Amniotic epithelial cell (primary cell): Measurements from ENCODE around the gene SEC24C.
"Not testable (repeated sequence)": the region's sequence is repeated elsewhere in the genome, so short reads cannot be mapped to it uniquely, and the experiment has no call there.

Experiments used
- DNase-seq: peaks from one replicate; pipeline ENCODE4 v3.0.0-alpha.2; 2010; ENCODE audit warnings: low read depth

Gene SEC24C

DNA sequence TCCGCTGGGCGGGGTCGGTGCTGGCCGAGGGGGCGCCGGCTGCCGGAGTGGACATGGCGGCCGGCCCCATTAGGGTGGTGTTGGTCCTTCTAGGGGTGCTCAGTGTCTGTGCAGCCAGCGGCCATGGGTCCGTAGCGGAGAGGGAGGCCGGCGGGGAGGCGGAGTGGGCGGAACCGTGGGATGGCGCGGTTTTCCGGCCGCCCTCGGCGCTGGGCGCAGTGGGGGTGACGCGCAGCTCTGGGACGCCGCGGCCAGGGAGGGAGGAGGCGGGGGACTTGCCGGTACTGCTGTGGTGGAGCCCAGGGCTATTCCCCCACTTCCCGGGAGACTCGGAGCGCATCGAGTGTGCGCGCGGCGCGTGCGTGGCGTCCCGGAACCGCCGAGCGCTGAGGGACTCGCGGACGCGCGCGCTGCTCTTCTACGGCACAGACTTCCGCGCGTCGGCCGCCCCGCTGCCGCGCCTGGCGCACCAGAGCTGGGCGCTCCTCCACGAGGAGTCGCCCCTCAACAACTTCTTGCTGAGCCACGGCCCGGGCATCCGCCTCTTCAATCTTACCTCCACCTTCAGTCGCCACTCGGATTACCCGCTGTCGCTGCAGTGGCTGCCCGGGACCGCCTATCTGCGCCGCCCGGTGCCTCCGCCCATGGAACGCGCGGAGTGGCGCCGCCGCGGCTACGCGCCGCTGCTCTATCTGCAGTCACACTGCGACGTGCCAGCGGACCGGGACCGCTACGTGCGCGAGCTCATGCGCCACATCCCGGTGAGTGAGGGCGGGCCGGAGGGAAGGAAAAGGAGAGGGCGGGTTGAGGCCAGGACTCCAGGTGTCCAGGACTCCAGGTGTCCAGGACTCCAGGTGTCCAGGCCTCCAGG is 28.3 kb downstream of the SEC24C start:
- DNase-seq: peak; percentile 81

DNA sequence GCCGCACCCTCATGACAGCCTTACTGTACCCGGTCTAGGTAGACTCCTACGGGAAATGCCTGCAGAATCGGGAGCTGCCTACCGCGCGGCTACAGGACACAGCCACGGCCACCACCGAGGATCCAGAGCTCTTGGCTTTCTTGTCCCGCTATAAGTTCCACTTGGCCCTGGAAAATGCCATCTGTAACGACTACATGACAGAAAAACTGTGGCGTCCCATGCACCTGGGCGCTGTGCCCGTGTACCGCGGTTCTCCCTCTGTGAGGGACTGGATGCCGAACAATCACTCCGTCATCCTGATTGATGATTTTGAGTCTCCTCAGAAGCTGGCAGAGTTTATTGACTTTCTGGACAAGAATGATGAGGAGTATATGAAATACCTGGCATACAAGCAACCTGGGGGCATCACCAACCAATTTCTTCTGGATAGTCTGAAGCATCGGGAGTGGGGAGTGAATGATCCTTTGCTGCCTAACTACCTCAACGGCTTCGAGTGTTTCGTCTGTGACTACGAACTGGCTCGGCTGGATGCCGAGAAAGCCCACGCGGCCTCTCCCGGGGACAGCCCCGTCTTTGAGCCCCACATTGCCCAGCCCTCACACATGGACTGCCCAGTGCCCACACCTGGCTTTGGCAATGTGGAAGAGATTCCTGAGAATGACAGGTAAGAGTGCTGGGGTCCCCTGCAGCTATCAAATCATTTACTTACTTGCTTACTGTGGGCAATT is 29.1 kb downstream of the SEC24C start:
- DNase-seq: no peak

DNA sequence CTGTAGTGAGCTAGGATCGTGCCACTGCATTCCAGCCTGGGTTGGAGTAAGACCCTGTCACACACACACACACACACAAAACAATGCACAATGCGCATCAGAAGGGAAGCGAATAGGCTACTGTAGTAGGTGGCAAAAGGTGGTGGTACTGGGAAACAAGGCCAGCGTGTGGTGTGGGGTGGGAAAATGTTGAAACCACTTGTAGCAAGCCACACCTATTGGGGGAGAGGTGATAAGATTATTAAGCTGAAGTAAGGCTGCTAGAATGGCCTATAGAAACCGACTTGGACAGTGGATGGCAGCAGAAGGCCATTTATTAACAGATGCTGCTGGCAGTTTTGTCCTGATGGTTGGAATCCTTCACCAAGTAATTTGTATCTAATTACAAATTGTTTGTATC is 30.5 kb downstream of the SEC24C start:
- DNase-seq: peak; percentile 42

DNA sequence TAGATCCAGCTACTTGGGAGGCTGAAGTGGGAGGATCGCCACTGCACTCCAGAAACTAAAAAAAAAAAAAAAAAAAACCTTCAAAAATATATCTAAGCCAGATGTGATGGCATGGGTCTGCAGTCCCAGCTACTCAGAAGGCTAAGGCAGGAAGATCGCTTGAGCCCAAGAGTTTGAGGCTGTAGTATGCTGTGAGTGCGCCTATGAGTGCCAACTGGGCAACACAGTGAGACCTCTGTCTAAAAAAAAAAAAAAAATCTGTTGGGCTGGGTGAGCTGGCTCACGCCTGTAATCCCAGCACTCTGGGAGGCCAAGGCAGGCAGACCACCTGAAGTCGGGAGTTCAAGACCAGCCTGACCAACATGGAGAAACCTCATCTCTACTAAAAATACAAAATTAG is 34.8 kb downstream of the SEC24C start:
- no peak for DNase-seq

DNA sequence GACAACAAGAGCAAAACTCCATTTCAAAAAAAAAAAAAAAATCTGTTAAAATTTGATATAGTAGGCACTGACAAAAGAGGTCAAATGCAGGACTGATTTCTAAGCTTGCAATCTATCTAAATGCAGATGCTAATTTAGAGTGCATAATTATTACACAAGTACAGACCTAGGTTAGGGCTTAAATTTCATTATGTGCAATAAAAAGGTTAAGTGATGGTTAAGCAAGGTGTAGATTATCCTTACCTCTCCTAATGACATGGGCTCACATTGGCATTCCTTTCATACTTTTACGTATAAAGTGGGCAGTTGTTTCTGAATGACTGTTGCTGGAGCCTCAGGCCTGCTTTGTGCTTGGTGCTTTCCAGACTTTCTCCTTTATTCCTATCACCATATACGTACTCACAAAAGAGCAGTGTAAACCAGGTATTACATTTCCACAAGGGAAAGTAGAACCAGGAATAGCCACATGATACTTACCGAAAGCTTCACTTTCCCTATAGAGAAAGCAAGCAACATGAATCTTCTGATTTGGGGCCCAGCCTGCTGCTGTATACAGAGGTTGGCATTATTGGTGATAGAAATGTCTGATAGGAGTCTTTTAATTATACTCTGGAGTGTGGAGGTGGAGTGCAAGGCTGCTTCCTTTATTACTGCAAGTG is 35.5 kb downstream of the SEC24C start:
- no peak for DNase-seq

DNA sequence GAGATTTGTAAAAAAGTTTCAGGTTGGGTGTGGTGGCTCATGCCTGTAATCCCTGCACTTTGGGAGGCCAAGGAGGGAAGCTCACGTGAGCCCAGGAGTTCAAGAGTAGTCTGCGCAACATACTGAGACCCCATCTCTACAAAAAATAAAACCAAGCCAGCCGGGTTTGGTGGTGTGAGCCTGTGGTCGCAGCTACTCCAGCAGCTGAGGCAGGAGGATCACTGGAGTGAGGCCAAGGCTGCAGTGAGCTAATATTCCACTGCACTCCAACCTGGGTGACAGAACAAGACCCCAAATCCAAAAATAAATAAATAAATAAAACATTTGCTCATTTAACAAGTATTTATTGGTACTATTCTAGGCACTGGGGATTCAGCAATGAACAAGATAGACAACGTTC is 36.1 kb downstream of the SEC24C start:
- DNase-seq: no peak

DNA sequence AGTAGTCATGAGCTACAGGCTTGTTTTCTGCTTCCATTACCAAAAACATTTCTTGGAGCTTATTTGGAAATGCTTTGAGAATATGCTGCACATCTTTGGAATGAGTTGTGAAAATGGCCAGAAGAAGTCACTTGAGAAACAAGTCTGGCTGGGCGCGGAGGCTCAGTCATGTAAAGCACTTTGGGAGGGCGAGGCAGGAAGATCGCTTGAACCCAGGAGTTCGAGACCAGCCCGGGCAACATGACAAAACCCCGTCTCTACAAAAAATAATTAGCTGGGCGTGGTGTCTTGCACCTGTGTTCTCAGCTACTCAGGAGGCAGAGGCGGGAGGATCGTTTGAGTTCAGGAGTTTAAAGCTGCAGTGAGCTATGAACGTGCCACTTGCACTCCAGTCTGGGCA is 36.8 kb downstream of the SEC24C start:
- DNase-seq: no peak

DNA sequence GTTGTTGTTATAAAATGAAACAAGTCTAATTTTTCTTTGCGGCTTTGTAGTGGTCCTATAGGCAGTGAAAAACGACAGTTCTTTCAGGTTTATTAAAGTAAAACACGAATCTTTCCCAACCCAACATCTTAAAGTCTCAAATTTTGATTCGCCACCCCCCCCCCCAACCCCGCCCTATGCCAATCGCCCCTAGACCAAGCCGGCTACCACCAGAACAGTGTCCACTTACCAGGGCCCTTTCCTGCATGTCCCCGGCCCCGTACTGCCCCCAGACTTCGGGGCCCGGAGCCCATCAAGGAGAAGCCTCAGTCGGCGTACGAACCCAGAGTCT is 37.3 kb downstream of the SEC24C start:
- DNase-seq: no peak

DNA sequence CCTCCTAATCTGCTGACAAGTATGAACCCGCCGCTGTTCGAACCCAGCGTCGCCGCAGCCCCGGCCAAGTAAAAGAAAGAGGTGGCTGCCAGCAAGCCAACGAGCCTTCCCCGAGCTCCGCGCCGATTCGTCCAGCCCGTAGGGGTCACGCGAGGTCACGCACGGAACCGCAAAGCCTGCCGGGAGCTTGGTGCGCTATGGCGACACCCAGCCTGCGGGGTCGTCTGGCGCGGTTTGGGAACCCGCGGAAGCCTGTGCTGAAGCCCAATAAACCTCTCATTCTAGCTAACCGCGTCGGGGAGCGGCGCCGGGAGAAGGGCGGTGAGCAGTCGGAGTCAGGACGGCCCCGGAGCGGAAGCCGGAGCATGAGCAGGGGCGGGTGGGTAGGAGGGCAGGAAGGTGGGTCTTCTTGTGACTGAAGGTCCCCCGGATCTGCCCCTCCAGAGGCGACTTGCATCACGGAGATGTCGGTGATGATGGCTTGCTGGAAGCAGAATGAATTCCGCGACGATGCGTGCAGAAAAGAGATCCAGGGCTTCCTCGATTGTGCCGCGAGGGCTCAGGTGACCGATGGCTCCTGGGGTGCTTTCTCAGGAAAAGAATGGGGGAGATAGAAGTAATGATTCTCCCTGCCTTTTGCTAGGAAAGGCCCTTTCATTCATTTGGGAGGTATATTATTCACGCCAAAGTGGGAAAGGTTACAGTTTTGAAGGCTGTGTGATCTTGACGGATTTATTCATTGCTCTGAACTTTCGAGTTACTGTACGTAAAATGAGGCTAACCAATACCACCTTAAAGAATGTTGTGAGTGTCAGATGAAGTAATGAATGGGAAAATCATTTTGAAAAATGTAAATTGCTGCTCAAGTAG is 37.9 kb downstream of the SEC24C start, which contains the start of gene CHCHD1:
Gene CHCHD1, plus strand, starts transcription at position 170 of the 870 bp plus-strand sequence. Its CDS starts 28 bp downstream, at position 198.
- DNase-seq: peak; percentile 79

DNA sequence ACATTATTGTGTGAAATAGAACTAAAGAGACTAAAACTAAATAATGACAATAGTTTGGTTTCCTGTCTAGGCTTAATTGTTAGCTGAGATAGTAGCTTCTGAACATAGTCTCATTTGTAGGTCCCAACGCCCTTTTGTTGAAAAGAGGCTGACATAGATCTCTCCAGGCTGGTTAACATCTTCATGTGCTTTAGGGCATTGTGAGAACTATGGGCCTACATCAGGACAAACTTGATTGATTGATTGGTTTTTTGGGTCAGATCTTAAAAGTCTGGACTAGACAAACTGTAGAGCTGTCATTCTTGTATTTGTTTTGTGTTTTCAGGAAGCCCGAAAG is 38.5 kb downstream of the SEC24C start:
- DNase-seq: no peak

DNA sequence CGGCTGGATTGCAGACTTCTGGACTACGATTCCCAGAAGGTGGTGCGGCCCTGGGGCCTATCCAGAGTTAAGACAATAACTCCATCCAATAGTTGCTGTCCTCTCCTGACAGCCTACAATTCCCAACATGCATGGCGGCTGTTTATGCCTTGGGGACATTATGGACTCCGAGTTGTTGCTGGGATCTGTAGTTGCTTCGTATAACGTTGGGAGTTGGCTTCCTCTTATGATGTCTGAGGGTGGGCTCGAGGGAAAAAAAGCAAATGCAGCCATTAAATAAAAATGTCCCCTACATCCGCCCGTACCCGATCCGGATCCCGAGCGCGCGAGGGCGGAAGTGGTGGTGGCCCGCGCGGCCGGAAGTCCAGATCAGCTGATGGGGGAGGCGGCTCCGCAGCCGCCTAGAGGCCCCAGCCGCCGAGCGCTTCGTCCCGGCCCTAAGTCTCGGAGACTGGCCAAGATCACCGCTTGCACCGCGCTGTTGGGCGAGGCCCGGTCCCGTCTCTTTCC is 41.1 kb downstream of the SEC24C start, which contains the start of gene ZSWIM8:
Gene ZSWIM8, plus strand, starts transcription at position 396 of the 510 bp plus-strand sequence. CDS start 273 bp downstream, outside the sequence.
- DNase-seq: peak; percentile 96

DNA sequence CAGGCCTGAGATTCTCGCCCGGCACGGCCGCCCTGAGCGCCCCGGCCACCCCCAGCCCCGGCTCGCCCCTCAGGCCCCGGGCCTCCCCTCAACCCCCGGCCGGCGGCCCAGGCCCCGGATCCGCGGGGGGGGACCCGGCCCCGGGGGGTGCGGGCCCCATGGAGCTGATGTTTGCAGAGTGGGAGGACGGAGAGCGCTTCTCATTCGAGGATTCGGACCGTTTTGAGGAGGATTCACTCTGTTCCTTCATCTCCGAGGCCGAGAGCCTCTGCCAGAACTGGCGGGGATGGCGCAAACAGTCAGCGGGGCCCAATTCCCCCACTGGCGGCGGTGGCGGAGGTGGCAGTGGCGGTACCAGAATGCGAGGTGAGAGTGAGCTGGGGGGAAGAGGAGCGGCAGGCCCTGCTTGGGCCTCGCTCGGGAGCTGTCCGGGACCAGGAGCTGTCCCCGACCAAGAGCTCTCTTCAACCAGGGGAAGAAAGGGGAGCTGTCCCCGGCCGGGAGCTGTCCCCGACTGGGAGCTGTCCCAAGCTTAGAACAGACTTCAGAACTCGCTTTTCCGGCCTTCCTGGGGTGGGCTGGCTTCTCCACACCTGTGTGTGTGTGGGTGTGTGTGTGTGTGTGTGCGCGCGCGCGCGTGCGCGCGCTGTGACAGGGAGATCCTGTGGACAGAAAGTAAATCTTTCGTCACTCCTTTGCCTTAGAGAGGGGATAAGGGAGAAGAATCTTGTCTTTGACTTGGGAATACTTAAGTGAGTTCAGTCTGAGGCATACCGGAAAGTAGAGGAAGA is 41.7 kb downstream of the SEC24C start:
- peak; percentile 57 for DNase-seq

DNA sequence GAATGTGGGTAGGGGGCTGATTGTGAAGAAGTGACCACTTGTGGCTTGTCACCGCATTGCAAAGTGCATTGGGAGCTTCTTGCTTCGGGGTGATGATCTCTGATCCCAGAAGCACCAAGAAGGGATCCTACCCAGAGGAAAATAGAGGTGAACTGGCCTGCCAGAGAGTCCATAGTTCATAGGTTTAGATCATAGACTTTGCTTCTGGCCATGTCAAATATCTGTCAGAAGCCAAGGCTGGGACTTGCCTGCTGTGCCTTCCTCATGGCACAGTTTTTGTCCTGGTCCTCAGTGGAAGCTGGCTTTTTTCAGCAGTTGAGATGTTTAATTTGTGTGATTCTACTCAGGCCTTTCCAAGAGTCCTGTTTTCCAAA is 42.3 kb downstream of the SEC24C start:
- DNase-seq: no peak

DNA sequence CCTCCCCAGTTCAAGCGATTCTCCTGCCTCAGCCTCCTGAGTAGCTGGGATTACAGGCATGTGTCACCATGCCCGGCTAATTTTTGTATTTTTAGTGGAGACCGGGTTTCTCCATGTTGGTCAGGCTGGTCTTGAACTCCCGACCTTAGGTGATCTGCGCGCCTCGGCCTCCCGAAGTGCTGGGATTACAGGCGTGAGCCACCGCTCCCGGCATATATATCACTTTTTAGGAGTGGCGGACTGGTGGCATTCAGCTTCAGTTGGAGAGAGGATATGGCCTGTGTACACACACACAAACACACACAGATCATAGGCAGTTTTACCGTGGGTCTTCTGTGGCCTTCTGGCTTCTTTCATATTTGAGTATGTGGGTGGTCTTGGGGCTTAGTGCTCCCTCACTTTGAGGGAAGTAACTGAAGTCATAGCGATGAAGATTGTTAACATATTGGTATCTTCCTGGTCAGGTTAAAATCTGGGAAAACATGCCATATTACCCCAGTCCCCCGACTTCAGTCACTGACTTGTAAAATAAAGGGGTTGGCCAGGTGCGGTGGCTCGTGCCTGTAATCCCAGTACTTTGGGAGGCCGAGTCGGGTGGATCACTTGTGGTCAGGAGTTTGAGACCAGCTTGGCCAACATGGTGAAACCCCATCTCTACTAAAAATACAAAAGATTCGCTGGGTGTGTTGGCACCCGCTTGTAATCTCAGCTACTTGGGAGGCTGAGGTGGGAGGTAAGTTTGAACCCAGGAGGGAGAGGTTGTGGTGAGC is 43.0 kb downstream of the SEC24C start:
- DNase-seq: not testable (repeated sequence)

DNA sequence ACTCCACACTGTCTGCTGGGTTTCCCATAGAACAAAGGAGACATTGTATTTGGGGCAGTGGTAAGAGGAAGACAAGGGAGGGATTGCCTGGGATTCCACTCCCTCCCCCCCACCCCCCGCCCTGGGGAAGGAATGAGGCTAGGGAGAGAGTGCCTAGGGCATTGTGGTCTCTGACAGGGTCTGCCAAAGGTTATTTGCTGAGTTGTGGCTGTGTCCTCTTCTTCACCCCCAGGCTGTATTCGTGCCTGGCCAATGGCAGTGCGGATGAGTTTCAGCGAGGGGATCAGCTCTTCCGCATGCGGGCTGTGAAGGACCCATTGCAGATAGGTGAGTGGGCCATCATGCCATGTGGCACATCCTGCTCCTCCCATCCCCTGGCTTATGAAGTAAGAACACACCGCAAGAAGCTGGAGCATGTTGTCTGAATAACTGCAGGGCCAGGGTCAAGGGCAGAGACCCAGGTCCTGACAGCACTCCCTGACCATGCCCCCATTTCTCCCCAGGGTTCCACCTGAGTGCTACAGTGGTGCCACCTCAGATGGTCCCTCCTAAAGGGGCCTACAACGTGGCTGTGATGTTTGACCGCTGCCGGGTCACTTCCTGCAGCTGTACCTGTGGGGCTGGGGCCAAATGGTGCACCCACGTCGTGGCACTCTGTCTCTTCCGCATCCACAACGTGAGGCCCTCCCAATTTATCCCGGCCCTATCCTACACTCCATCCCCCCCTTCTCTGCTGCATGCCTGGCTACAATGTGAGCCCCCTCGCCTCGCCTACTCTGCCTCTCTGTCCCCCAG is 44.9 kb downstream of the SEC24C start:
- DNase-seq: no peak

DNA sequence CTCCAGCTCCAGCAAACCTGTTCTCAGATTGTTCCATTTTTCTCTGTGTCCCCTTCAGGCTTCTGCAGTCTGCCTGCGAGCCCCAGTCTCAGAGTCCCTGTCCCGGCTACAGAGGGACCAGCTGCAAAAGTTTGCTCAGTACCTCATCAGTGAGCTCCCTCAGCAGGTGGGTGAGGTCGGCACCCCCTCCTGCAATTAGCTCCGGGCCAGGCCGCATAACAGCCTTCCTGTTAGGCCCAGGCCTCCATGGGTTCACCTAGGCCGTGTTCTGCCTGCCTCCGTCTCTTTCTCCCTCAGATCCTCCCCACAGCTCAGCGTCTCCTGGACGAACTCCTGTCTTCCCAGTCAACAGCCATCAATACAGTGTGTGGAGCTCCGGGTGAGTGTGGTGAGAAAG is 45.5 kb downstream of the SEC24C start:
- no peak for DNase-seq

DNA sequence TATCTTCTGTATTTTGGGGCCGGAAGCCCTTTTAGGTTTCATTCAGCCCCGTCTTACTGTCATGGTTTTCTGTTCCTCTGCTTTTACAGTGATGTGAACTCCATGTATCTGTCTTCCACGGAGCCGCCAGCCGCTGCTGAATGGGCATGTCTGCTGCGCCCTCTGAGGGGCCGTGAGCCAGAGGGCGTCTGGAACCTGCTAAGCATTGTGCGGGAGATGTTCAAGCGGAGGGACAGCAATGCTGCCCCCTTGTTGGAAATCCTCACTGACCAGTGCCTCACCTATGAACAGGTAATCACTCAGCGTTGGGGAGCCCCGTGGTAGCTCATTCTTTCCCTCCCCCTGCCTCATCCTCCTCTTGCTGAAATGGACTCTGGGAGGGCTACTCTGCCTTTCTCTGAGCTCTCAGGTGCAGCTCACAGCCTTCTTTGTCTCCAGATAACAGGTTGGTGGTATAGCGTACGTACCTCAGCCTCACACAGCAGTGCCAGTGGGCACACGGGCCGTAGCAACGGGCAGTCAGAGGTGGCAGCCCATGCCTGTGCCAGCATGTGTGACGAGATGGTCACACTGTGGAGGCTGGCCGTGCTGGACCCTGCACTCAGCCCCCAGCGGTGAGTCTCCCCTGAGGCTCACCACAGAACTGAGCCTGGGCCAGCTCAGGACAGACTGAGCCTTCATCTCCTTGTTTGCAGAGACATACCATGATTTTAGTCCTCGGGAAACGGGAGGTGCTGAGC is 46.9 kb downstream of the SEC24C start:
- DNase-seq: no peak

DNA sequence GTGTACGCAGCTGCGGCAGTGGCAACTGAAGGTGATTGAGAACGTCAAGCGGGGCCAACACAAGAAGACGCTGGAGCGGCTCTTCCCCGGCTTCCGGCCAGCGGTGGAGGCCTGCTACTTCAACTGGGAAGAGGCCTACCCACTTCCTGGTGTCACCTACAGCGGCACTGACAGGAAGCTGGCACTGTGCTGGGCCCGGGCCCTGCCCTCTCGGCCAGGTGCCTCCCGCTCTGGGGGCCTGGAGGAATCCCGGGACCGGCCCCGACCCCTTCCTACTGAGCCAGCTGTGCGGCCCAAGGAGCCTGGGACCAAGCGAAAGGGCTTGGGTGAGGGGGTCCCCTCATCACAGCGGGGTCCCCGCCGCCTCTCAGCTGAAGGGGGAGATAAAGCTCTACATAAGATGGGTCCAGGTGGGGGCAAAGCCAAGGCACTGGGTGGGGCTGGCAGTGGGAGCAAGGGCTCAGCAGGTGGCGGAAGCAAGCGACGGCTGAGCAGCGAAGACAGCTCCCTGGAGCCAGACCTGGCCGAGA is 47.8 kb downstream of the SEC24C start:
- DNase-seq: no peak
